B cell (primary cell): ENCODE results near the gene TJP3. TPM values are rescaled to one million over a fixed set of nuclear protein-coding genes. Genes with fewer than 3 reads are reported as not detected.

Experiments used
- ATAC-seq: fragments of 200-7000 bp; cut with Tn5 transposase; one replicate; pipeline ENCODE4 v1.10.0; 2021; ENCODE audit warnings: low read depth, mild to moderate bottlenecking, moderate number of reproducible peaks, moderate library complexity
- CTCF ChIA-PET: fragments of 350-600 bp; sonication (Branson Sonifier 250); formaldehyde crosslinking; loops from one replicate; lab custom pipeline; 2021; ENCODE audit warnings: antibody characterized with exemption, inconsistent platforms; lab: Charles Lee
- POLR2A ChIA-PET: fragments of 350-600 bp; sonication (Branson Sonifier 250); formaldehyde crosslinking; loops from one replicate; lab custom pipeline; 2021; ENCODE audit warnings: antibody characterized with exemption; lab: Charles Lee
- DNase-seq: peaks from one replicate; pipeline ENCODE4 v3.0.0; 2013
- H2AFZ ChIP-seq: 2 replicates; pipeline ENCODE4 v1.6.1; 2012; ENCODE audit warnings: mild to moderate bottlenecking, low read depth, low read length; ENCODE audit not compliant: insufficient read depth, poor library complexity, severe bottlenecking
- H3K27ac ChIP-seq, 2 donors: 1 replicate in 1 of 2; 2 replicates in 1 of 2; pipeline ENCODE4 v1.5.1; 2012 to 2013; ENCODE audit warnings: low read length in 2 of 2, mild to moderate bottlenecking in 2 of 2, moderate library complexity in 1 of 2
- H3K27me3 ChIP-seq, 4 experiments: fragments of 200-600 bp in 1 of 4; sonication (generic) in 1 of 4; replicated peaks in 1 of 4; 1 replicate in 2 of 4; 2 replicates in 2 of 4; pipeline versions ENCODE4 v1.6.1 to v1.7.0; 2013 to 2016; ENCODE audit warnings: low read length in 3 of 4, mild to moderate bottlenecking in 2 of 4, mixed read lengths in 1 of 4, moderate library complexity in 1 of 4; ENCODE audit not compliant: insufficient read depth in 4 of 4, control insufficient read depth in 3 of 4; ENCODE audit errors: control extremely low read depth in 1 of 4
- H3K36me3 ChIP-seq, 2 experiments: replicated peaks in 1 of 2; 1 replicate in 1 of 2; 2 replicates in 1 of 2; pipeline versions ENCODE4 v1.6.1 to v1.7.1; 2013; ENCODE audit warnings: low read length in 1 of 2; ENCODE audit not compliant: insufficient read depth in 2 of 2, control insufficient read depth in 1 of 2; ENCODE audit errors: control extremely low read depth in 1 of 2, extremely low read depth in 1 of 2
- H3K4me1 ChIP-seq, 2 donors: fragments of 200-600 bp in 1 of 2; sonication (generic) in 1 of 2; 1 replicate in 1 of 2; 2 replicates in 1 of 2; pipeline versions ENCODE4 v1.5.1 to v1.6.1; 2013 to 2017; ENCODE audit warnings: low read length in 2 of 2; ENCODE audit not compliant: control insufficient read depth in 2 of 2, insufficient read depth in 2 of 2
- H3K4me2 ChIP-seq: replicated peaks from 2 replicates; pipeline ENCODE3; 2012; ENCODE audit warnings: mild to moderate bottlenecking, low read depth, low read length; ENCODE audit not compliant: poor library complexity, severe bottlenecking
- H3K4me3 ChIP-seq, 5 experiments: fragments of 200-600 bp in 1 of 5; sonication (generic) in 1 of 5; 1 replicate in 3 of 5; 2 replicates in 2 of 5; pipeline versions ENCODE4 v1.5.1 to v1.7.0; 2011 to 2016; ENCODE audit warnings: low read length in 4 of 5, mild to moderate bottlenecking in 4 of 5, low read depth in 2 of 5, control low read depth in 1 of 5, moderate library complexity in 1 of 5; ENCODE audit not compliant: insufficient read depth in 1 of 5; ENCODE audit errors: control extremely low read depth in 1 of 5, extremely low read depth in 1 of 5
- H3K79me2 ChIP-seq: fragments of 200-600 bp; sonication (generic); one replicate; pipeline ENCODE4 v1.6.0; 2016; ENCODE audit warnings: low read length; ENCODE audit not compliant: control insufficient read depth, insufficient read depth
- H3K9ac ChIP-seq: fragments of 200-600 bp; sonication (generic); 2 replicates; pipeline ENCODE4 v1.6.1; 2017; ENCODE audit warnings: mild to moderate bottlenecking, low read length, moderate library complexity
- H3K9me3 ChIP-seq, 3 donors: one replicate each; pipeline versions ENCODE4 v1.6.1 to v1.7.1; 2013; ENCODE audit warnings: low read length in 2 of 3; ENCODE audit not compliant: control insufficient read depth in 2 of 3, insufficient read depth in 1 of 3; ENCODE audit errors: control extremely low read depth in 1 of 3
- H4K20me1 ChIP-seq: 2 replicates; pipeline ENCODE4 v1.6.0; 2012; ENCODE audit warnings: mild to moderate bottlenecking, low read length; ENCODE audit not compliant: insufficient read depth, control insufficient read depth, poor library complexity, severe bottlenecking
- H3K27ac Mint-ChIP-seq: one replicate; pipeline ENCODE4 v1.8.0; 2021; ENCODE audit warnings: mixed read lengths
- H3K27me3 Mint-ChIP-seq: one replicate; pipeline ENCODE4 v1.8.0; 2021; ENCODE audit warnings: mixed read lengths
- H3K4me1 Mint-ChIP-seq: one replicate; pipeline ENCODE4 v1.8.0; 2021; ENCODE audit warnings: mixed read lengths
- H3K4me3 Mint-ChIP-seq: one replicate; pipeline ENCODE4 v1.8.0; 2021; ENCODE audit warnings: mixed read lengths
- H3K9me3 Mint-ChIP-seq: one replicate; pipeline ENCODE4 v1.8.0; 2022; ENCODE audit warnings: mixed read lengths; ENCODE audit not compliant: insufficient read depth
- EZH2 ChIP-seq: IDR thresholded peaks from 2 replicates; pipeline ENCODE4 v1.6.1; 2012; ENCODE audit warnings: borderline replicate concordance, low read depth, mild to moderate bottlenecking, moderate library complexity, low read length; ENCODE audit not compliant: insufficient read depth, poor library complexity, severe bottlenecking
- whole genome bisulfite sequencing: methylation state at CpG from one replicate; pipeline ENCODE4 v1.1.5; 2013; ENCODE audit warnings: missing lambda C conversion rate; ENCODE audit not compliant: insufficient coverage; 5-methylcytosine and 5-hydroxymethylcytosine counted together
- intact Hi-C: fragments of 100-400 bp; cut with micrococcal nuclease; formaldehyde crosslinking; loops from one replicate; pipeline ENCODE4 v1.10.0; 2022
- polyA plus RNA-seq: library from polyadenylated mRNA; depleted of rRNA; stranded (reverse); fragments of >200 nt; gene quantifications from 2 replicates; pipeline ENCODE4 v1.2.3, GENCODE V29; 2012
- total RNA-seq, 2 donors: library from RNA; stranded (reverse); fragments of 120-200 nt in 1 of 2; gene quantifications; 1 replicate in 1 of 2; 2 replicates in 1 of 2; pipeline versions ENCODE4 v1.2.3 to v1.2.4, GENCODE V29; 2013 to 2022
- TF ChIP-seq, protein P1 (sequence below): fragments of 200-600 bp; IDR thresholded peaks from one replicate; pipeline ENCODE4 v1.8.0; 2022; ENCODE audit warnings: antibody characterized with exemption, mild to moderate bottlenecking

The TJP3 gene
- total and polyA plus RNA-seq, 2 donors (not counting 1 experiment from before 2014, with no cell fraction given) = 2.1 to 2.9 TPM

DNA sequence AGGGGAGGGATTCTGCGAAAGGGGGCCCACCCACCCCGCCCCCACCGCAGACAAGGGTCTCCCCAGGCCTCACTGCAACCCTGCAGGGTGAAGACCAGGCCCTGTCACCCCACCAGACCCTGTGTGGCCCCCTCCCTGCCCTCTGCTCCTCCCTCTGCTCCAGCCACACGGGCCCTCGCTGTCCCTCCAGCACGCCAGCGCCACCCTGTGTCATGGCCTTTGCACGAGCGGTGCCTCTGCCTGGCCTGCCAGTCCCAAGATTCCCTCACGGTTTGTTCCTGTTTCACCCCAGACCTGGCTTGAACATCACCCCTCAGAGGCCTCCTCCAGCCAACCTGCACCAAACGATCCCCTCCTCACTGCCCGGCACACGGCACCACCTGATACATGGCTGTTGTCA, 35.2 kb upstream of the TJP3 start:
- Histone ChIP-seq H3K79me2 (peaks cover 59% of the 10 kb centered on the region), H3K27ac (no peak overlapping the region), H3K4me3 (no peak overlapping the region), H4K20me1 (peaks cover 86% of the 10 kb centered on the region), H3K4me1 (peaks cover 19% of the 10 kb centered on the region in 2 donors), H3K9me3 (peaks cover 0 to 3% (median 0%) of the 10 kb centered on the region in 3 donors), H3K27me3 (peaks cover 0 to 19% (median 5%) of the 10 kb centered on the region in 4 experiments), H2AFZ (no peak overlapping the region), H3K36me3 (peaks cover 0 to 2% of the 10 kb centered on the region in 2 experiments), H3K9ac (no peak overlapping the region), H3K4me2 (no peak overlapping the region)
- Mint-ChIP-seq H3K4me1 (peaks cover 41% of the 10 kb centered on the region), H3K27ac (no peak overlapping the region), H3K27me3 (no peaks in the 10 kb centered on the region), H3K4me3 (no peak overlapping the region), H3K9me3 (no peaks in the 10 kb centered on the region)
- POLR2A ChIA-PET = interaction anchor here (0.7 kb wide), 1 partner anchor 437 kb away, joined by 3 read pairs; no protein-coding TSS in a partner anchor
- CTCF ChIA-PET = interaction anchor here (1.0 kb wide), 1 partner anchor 17 kb away, joined by 3 read pairs; no protein-coding TSS in a partner anchor
- DNase-seq (no peak), ATAC-seq (no peak)
- intact Hi-C loops = no loop called here
- TF ChIP-seq EZH2 = no peak
- TF ChIP-seq, protein P1, sequence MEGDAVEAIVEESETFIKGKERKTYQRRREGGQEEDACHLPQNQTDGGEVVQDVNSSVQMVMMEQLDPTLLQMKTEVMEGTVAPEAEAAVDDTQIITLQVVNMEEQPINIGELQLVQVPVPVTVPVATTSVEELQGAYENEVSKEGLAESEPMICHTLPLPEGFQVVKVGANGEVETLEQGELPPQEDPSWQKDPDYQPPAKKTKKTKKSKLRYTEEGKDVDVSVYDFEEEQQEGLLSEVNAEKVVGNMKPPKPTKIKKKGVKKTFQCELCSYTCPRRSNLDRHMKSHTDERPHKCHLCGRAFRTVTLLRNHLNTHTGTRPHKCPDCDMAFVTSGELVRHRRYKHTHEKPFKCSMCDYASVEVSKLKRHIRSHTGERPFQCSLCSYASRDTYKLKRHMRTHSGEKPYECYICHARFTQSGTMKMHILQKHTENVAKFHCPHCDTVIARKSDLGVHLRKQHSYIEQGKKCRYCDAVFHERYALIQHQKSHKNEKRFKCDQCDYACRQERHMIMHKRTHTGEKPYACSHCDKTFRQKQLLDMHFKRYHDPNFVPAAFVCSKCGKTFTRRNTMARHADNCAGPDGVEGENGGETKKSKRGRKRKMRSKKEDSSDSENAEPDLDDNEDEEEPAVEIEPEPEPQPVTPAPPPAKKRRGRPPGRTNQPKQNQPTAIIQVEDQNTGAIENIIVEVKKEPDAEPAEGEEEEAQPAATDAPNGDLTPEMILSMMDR = no peak
- WGBS = 94% methylated on average over 10 of the region's 13 CpGs
